Spleen (tissue), 11 donors: Measurements from ENCODE around the gene PSMD14. TPM values are rescaled to one million over a fixed set of nuclear protein-coding genes. Genes with fewer than 3 reads are reported as not detected.

Source experiments
- DNase-seq: peaks from one replicate; pipeline ENCODE4 v3.0.0-alpha.2; 2020
- H3K27ac ChIP-seq, 8 donors: fragments of 200-600 bp; sonication (generic) in 7 of 8; 1 replicate in 4 of 8; 2 replicates in 4 of 8; pipeline versions ENCODE4 v1.5.0 to v1.8.0; 2016 to 2021; ENCODE audit warnings: inconsistent platforms in 4 of 8, mild to moderate bottlenecking in 4 of 8, moderate library complexity in 1 of 8
- H3K27me3 ChIP-seq, 7 donors: fragments of 200-600 bp; sonication (generic) in 6 of 7; replicated peaks in 1 of 7; 1 replicate in 4 of 7; 2 replicates in 3 of 7; pipeline versions ENCODE4 v1.5.0 to v1.8.0; 2016 to 2021; ENCODE audit warnings: inconsistent platforms in 3 of 7, mild to moderate bottlenecking in 1 of 7
- H3K36me3 ChIP-seq, 6 donors: fragments of 200-600 bp; sonication (generic) in 5 of 6; 1 replicate in 4 of 6; 2 replicates in 2 of 6; pipeline versions ENCODE4 v1.5.0 to v1.8.0; 2016 to 2021; ENCODE audit warnings: inconsistent platforms in 2 of 6
- H3K4me1 ChIP-seq, 6 donors: fragments of 200-600 bp; sonication (generic) in 5 of 6; 1 replicate in 3 of 6; 2 replicates in 3 of 6; pipeline versions ENCODE4 v1.5.0 to v1.8.0; 2016 to 2021; ENCODE audit warnings: inconsistent platforms in 3 of 6
- H3K4me3 ChIP-seq, 8 donors: fragments of 200-600 bp; sonication (generic) in 7 of 8; 1 replicate in 4 of 8; 2 replicates in 4 of 8; pipeline versions ENCODE4 v1.5.0 to v1.8.0; 2016 to 2021; ENCODE audit warnings: inconsistent platforms in 4 of 8, mild to moderate bottlenecking in 4 of 8, moderate library complexity in 2 of 8
- H3K9me3 ChIP-seq, 8 donors: fragments of 200-600 bp; sonication (generic) in 7 of 8; 1 replicate in 4 of 8; 2 replicates in 4 of 8; pipeline versions ENCODE4 v1.5.0 to v1.8.0; 2016 to 2021; ENCODE audit warnings: inconsistent platforms in 4 of 8
- CTCF ChIP-seq, 11 experiments: fragments of 200-600 bp in 7 of 11; fragments of 450-650 bp in 4 of 11; sonication (generic) in 4 of 11; IDR thresholded peaks in 8 of 11; conservative IDR thresholded peaks in 3 of 11; 1 replicate in 7 of 11; 2 replicates in 4 of 11; pipeline versions ENCODE4 v1.4.0 to v1.8.0; 2016 to 2021; ENCODE audit warnings: antibody characterized with exemption in 11 of 11, inconsistent platforms in 4 of 11, mild to moderate bottlenecking in 1 of 11
- POLR2A ChIP-seq, 3 donors: fragments of 450-650 bp; IDR thresholded peaks; one replicate each; pipeline ENCODE4 v1.5.1; 2017; ENCODE audit warnings: antibody characterized with exemption in 3 of 3, mild to moderate bottlenecking in 1 of 3
- POLR2AphosphoS5 ChIP-seq, 3 donors: sonication (generic); formaldehyde crosslinking; IDR thresholded peaks; one replicate each; pipeline ENCODE4 v1.5.1; 2017; ENCODE audit warnings: antibody characterized with exemption in 3 of 3
- WGBS, 5 donors: extraction: QIAGEN DNeasy Blood & Tissue Kit in 3 of 5; methylation state at CpG; one replicate each; pipeline versions ENCODE4 v1.1.5 to v1.1.7; 2013 to 2018; 5-methylcytosine and 5-hydroxymethylcytosine counted together
- intact Hi-C: fragments of 100-400 bp; cut with DNase I; formaldehyde crosslinking; loops from one replicate; pipeline ENCODE4 v1.15.0; 2023; ENCODE audit warnings: low total_unique reads
- polyA plus RNA-seq, 3 donors: library from polyadenylated mRNA; stranded (reverse); fragments of 200-250 nt; gene quantifications; one replicate each; pipeline ENCODE4 v1.2.1, GENCODE V29; 2013
- total RNA-seq, 7 donors: library from RNA; depleted of rRNA in 3 of 7; stranded (reverse); fragments of >200 nt in 3 of 7; fragmentation: NEBNext Ultra II Directional in 4 of 7; extraction: Animal tissue kit (Norgen Biotek cat#: 25700) in 4 of 7; gene quantifications; one replicate each; pipeline versions ENCODE4 v1.1.0 to v1.2.1, GENCODE V29; 2016 to 2021
- donor health status: healthy with polysubstance abuse.
- donor health status: DM: no; HTN: no; CAD: no; lungs with moderate emphysema.
- donor health status: DM: no; HTN: no; CAD: no.
- donor health status: Bipolar disorder and iron deficiency.
- donor health status: healthy.
- donor health status: DM: no; HTN: no; CAD: no.
- donor health status: DM: yes; HTN: yes; CAD: no.

PSMD14 gene
- total and polyA plus RNA-seq, 10 donors = 23.5 to 47.7 (median 29.3) TPM

DNA sequence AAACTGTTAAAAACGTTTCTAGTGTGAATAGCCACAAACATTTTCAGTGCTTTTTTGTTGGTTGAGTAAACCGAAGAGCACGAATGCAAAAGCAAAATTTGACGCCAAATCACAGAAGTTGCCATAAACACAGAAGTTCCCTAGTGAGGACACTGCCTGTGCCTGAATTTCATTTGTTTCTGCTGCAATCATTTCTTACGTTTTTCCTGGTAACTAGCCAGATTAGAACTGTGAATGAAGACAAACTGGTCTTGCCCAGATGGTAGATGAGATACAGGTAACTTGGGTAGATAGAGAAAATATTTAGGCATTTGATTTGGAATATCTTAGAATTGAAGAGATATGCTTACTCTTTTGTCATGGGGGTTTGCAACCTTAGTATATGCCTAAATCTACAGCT, 98.1 kb downstream of the PSMD14 start:
- Histone ChIP-seq H3K4me1 (no peaks in the 10 kb centered on the region), H3K4me3 (no peak overlapping the region), H3K9me3 (no peaks in the 10 kb centered on the region), H3K36me3 (peaks cover 0 to 43% (median 6%) of the 10 kb centered on the region in 6 donors), H3K27ac (no peak overlapping the region), H3K27me3 (no peaks in the 10 kb centered on the region)
- intact Hi-C loops = no loop called here
- TF ChIP-seq POLR2A (IDR thresholded peaks at IDR 0.05) (no peak), POLR2AphosphoS5 (IDR thresholded peaks at IDR 0.05) (no peak), CTCF (IDR thresholded peaks at IDR 0.05 in 8 of 11, conservative IDR thresholded peaks at IDR 0.05 in 3 of 11) (no peak)
- DNase-seq = no peak
- 89 to 95% (median 92%) methylated on average over 5 of the region's 5 CpGs for WGBS, 5 donors

- DNase-seq = no peak
- Histone ChIP-seq H3K9me3 (no peaks in the 10 kb centered on the region), H3K27ac (no peak overlapping the region), H3K36me3 (peaks cover 0 to 37% (median 0%) of the 10 kb centered on the region in 6 donors), H3K27me3 (no peaks in the 10 kb centered on the region), H3K4me1 (no peaks in the 10 kb centered on the region), H3K4me3 (no peak overlapping the region)
- 97 to 100% (median 97%) methylated on average over 2 of the region's 2 CpGs for WGBS, 5 donors
- TF ChIP-seq POLR2AphosphoS5 (IDR thresholded peaks at IDR 0.05) (no peak), POLR2A (IDR thresholded peaks at IDR 0.05) (no peak), CTCF (IDR thresholded peaks at IDR 0.05 in 8 of 11, conservative IDR thresholded peaks at IDR 0.05 in 3 of 11) (no peak)
- intact Hi-C loops = no loop called here
These were observed 99.4 kb downstream of the PSMD14 start for GRCh38 chr2:161407597-161407996.

DNA sequence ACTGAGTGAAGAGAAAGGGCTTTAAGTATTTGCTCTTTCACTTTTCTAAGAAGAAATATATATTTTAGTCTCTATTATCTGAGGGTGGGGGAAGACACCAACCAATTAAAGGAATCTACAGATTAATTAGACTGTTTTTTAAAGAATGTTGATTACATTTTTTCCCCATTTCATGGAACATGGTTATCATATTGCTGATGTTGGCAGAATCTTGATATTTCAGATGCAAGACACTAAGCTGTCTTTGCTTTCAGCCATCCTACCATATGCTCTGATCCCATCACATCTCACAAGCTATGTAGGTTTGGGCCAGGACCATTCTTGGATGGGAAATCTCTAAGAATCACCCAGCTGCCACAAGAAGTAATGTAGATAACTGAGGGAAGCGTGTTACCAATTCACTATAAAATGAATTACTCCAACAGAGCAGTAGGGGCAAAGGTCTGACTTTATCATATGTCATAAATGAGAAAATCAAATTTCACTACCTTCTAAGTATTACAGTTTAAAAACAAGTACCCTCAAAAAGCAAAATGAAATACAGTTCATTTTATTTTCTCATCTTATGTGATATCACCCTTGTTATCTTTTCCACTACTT, 101.2 kb downstream of the PSMD14 start:
- intact Hi-C loops = no loop called here
- Histone ChIP-seq H3K36me3 (peaks cover 0 to 30% (median 0%) of the 10 kb centered on the region in 6 donors), H3K27ac (no peak overlapping the region), H3K27me3 (peaks cover 0 to 12% (median 11%) of the 10 kb centered on the region in 7 donors), H3K4me3 (no peak overlapping the region), H3K9me3 (no peaks in the 10 kb centered on the region), H3K4me1 (peaks cover 0 to 7% (median 5%) of the 10 kb centered on the region in 6 donors)
- TF ChIP-seq CTCF (IDR thresholded peaks at IDR 0.05 in 8 of 11, conservative IDR thresholded peaks at IDR 0.05 in 3 of 11) = no peak
- no peak for TF ChIP-seq POLR2AphosphoS5 (IDR thresholded peaks at IDR 0.05)
- TF ChIP-seq POLR2A (IDR thresholded peaks at IDR 0.05) = no peak
- DNase-seq = no peak
- WGBS, 5 donors = 96 to 97% (median 97%) methylated on average over 1 of the region's 1 CpG

DNA sequence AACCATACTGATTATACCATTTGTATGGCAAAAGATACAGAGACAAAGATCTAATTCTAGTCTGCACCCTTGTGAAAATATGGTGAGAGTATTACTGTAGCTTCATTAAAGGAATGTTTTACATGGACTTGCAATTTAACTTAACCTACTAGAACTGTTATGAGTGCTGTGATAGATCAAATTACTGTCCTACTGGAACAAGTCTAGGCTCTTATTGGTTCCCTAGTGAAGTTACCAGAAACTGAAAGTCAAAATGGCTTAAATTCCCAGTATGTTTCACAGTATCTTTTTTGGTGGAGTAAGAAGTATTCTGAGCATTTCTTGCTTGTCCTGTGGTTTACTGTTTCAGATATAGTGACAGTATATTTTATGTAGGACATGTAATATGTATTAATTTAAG, 104.1 kb downstream of the PSMD14 start:
- intact Hi-C loops = no loop called here
- H3K9me3 ChIP-seq = no peaks in the 10 kb centered on the region
- H3K4me1 ChIP-seq = peaks cover 15 to 37% (median 34%) of the 10 kb centered on the region in 6 donors
- H3K36me3 ChIP-seq = peaks cover 0 to 30% (median 0%) of the 10 kb centered on the region in 6 donors
- H3K27me3 ChIP-seq = peaks cover 0 to 42% (median 40%) of the 10 kb centered on the region in 7 donors
- no peak for DNase-seq
- no peak for TF ChIP-seq POLR2AphosphoS5 (IDR thresholded peaks at IDR 0.05)
- no peak for TF ChIP-seq CTCF (IDR thresholded peaks at IDR 0.05 in 8 of 11, conservative IDR thresholded peaks at IDR 0.05 in 3 of 11)
- TF ChIP-seq POLR2A (IDR thresholded peaks at IDR 0.05) = no peak
- H3K4me3 ChIP-seq = no peak overlapping the region
- no peak overlapping the region for H3K27ac ChIP-seq
